HFF-Myc (cell line): ENCODE data around the gene CTSL.

Source experiments
- DNase-seq: peaks from one replicate; pipeline ENCODE4 v3.0.0-alpha.2; 2011; ENCODE audit warnings: low read depth; ENCODE audit errors: extremely low read depth
- H3K4me3 ChIP-seq: replicated peaks from 2 replicates; pipeline ENCODE4 v1.5.1; 2011; ENCODE audit warnings: low read depth, mild to moderate bottlenecking, control low read depth, low read length
- TF ChIP-seq, protein P1 (sequence below): IDR thresholded peaks from 2 replicates; pipeline ENCODE4 v1.5.1; 2012; ENCODE audit warnings: mild to moderate bottlenecking, low read depth, low read length, control low read depth; ENCODE audit errors: missing control alignments

Gene CTSL

DNA sequence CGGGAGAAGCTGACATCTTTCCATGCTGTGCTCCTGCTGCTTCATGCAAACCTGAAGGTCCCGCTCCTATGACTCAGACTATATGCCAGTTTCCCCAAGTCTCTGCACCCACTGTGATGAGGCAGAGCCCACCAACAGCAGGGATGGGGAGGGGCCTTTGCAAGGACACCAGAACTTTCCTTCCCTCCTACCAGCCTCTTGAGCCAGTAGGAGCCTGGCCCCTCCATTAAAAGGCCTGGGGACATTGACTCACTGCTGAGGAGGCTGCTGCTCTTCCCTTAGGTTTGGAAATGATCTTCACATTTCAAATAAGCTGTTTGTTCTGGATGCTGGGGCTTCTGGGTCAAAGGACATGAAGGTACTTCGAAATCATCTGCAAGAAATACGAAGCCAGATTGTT, 26.1 kb upstream of the CTSL start:
- DNase-seq: no peak
- no peak overlapping the region for H3K4me3 ChIP-seq
- TF ChIP-seq, protein P1, sequence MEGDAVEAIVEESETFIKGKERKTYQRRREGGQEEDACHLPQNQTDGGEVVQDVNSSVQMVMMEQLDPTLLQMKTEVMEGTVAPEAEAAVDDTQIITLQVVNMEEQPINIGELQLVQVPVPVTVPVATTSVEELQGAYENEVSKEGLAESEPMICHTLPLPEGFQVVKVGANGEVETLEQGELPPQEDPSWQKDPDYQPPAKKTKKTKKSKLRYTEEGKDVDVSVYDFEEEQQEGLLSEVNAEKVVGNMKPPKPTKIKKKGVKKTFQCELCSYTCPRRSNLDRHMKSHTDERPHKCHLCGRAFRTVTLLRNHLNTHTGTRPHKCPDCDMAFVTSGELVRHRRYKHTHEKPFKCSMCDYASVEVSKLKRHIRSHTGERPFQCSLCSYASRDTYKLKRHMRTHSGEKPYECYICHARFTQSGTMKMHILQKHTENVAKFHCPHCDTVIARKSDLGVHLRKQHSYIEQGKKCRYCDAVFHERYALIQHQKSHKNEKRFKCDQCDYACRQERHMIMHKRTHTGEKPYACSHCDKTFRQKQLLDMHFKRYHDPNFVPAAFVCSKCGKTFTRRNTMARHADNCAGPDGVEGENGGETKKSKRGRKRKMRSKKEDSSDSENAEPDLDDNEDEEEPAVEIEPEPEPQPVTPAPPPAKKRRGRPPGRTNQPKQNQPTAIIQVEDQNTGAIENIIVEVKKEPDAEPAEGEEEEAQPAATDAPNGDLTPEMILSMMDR: no peak

DNA sequence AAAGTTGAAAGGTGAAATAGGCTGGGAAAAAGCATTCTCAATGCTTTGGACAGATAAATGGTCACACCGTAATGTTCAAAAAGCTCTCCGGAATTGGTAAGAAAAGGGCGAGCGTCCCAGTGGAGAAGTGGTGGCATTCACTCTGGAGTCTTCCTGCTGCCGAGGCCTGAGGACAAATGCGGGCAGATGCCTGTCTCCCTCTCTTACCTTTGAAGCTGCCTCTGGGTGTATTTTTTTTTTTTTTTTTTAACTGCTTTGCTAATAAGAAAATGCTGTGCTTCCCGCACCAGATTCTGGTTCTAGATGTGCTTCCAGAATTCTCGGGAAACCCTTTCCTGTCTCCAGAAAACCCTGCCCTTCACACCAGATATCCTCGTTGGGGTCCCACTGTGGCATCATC, 24.4 kb upstream of the CTSL start:
- H3K4me3 ChIP-seq: no peak overlapping the region
- DNase-seq: no peak
- TF ChIP-seq, protein P1: no peak

DNA sequence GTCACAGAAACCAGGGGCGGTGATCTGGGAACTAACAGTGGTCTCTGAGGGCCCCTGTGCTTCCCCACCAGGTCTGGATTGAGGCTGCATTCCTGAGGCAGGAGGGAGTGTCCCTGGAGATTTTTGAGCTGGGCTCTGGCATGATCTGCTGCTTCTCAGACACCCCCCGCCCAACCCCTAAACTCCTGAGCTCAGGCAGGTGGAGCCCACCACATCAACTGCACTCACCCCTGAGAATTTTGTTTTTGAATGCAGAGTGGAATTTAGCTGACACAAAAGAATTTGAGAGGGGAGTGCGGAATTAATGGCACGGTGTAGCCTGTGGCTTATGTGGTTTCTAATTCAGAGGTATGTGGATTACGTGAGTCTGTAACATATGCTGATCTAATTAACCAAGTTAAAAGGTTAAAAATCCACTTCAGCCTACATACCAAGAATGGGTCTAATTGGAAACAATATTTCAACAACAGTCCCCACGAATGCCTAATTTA, 23.9 kb upstream of the CTSL start:
- TF ChIP-seq, protein P1: no peak
- no peak for DNase-seq
- H3K4me3 ChIP-seq: no peak overlapping the region

GRCh38 chr9:87702921-87703320, 23.0 kb upstream of the CTSL start:
- no peak for DNase-seq
- no peak overlapping the region for H3K4me3 ChIP-seq
- TF ChIP-seq, protein P1: no peak

- H3K4me3 ChIP-seq: no peak overlapping the region
- no peak for DNase-seq
- TF ChIP-seq, protein P1: no peak
Observed at GRCh38 chr9:87703636-87704276, 22.2 kb upstream of the CTSL start.

GRCh38 chr9:87704342-87704741, 21.6 kb upstream of the CTSL start:
- TF ChIP-seq, protein P1: no peak
- DNase-seq: no peak

More at GRCh38 chr9:87704342-87704741, 21.6 kb upstream of the CTSL start:
- no peak overlapping the region for H3K4me3 ChIP-seq
